HFFc6 (cell line): ENCODE measurements around the gene SLC37A3. TPM values are rescaled to one million over a fixed set of nuclear protein-coding genes. Genes with fewer than 3 reads are reported as not detected.
"Not testable (repeated sequence)": the region's sequence is repeated elsewhere in the genome, so short reads cannot be mapped to it uniquely, and the experiment has no call there.

Experiments used
- DNase-seq: peaks from one replicate; pipeline ENCODE4 v3.0.0-alpha.2; 2018
- H3K27ac Mint-ChIP-seq: 2 replicates; pipeline ENCODE4 v1.8.0; 2020; ENCODE audit warnings: mild to moderate bottlenecking, mixed read lengths
- H3K27me3 Mint-ChIP-seq: 2 replicates; pipeline ENCODE4 v1.8.0; 2021; ENCODE audit warnings: mild to moderate bottlenecking, moderate library complexity, mixed read lengths; ENCODE audit not compliant: insufficient read depth
- H3K36me3 Mint-ChIP-seq: 2 replicates; pipeline ENCODE4 v1.8.0; 2021; ENCODE audit warnings: low read depth, mixed read lengths
- H3K4me1 Mint-ChIP-seq: 2 replicates; pipeline ENCODE4 v1.8.0; 2020; ENCODE audit warnings: low read depth, mixed read lengths
- H3K4me3 Mint-ChIP-seq: 2 replicates; pipeline ENCODE4 v1.8.0; 2020; ENCODE audit warnings: mild to moderate bottlenecking, moderate library complexity, mixed read lengths
- H3K9me3 Mint-ChIP-seq: 2 replicates; pipeline ENCODE4 v1.8.0; 2020; ENCODE audit warnings: mild to moderate bottlenecking, mixed read lengths
- CTCF ChIP-seq: fragments of 200-600 bp; sonication (generic); IDR thresholded peaks from 2 replicates; pipeline ENCODE4 v1.5.0; 2021; ENCODE audit warnings: antibody characterized with exemption, mild to moderate bottlenecking
- total RNA-seq, 6 experiments: library from RNA; stranded (reverse); fragmentation: NEBNext Ultra II Directional; extraction: Animal tissue kit (Norgen Biotek cat#: 25700); gene quantifications; 2 replicates in 1 of 6; 3 replicates in 5 of 6; pipeline ENCODE4 v1.2.3, GENCODE V29; 2021

Gene SLC37A3
- total RNA-seq, 6 experiments from 2014 or later: 26.3 to 32.8 (median 27.1) TPM

DNA sequence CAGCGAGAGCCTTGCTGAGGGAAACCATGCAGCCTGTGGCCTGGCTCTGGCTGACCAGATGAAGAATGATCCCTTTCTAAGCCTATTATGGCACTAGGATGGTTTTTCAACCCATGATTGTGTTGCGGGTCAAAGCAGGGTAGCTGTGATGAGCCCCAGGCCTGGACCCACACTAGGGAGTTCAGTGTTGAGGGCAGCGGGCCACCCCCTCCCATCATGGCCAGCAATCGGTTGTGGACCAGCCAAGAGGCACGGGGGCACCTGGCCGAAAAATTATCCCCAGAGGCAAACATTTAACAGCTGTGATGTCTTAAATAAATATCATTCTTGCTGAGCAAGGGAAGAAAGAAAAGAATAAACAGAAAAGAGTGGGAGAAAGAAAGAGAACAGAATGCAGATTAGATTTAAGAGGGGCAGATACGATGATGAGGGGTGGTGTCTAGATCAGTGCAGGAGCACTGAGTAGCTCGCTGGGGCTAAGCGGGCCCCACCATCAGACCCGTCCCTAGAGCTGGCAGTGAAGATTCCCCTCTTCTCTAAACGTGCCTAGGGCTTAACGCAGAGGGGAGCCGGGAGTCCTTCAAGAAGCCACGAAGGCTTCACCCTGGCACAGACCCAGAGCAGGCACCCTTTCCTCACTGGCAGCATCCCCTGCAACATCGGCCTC, 82.7 kb downstream of the SLC37A3 start:
- Mint-ChIP-seq H3K36me3 (peaks cover 12% of the 10 kb centered on the region; the same call in 1 of the 2 replicates), H3K27ac (peak overlapping the region; percentile 90), H3K4me3 (peak overlapping the region; percentile 86), H3K27me3 (peaks cover 3% of the 10 kb centered on the region; the same call in 1 of the 2 replicates), H3K9me3 (peaks cover 10% of the 10 kb centered on the region; the same call in 1 of the 2 replicates), H3K4me1 (peaks cover 23% of the 10 kb centered on the region)
- no peak for TF ChIP-seq CTCF
- DNase-seq: no peak

DNA sequence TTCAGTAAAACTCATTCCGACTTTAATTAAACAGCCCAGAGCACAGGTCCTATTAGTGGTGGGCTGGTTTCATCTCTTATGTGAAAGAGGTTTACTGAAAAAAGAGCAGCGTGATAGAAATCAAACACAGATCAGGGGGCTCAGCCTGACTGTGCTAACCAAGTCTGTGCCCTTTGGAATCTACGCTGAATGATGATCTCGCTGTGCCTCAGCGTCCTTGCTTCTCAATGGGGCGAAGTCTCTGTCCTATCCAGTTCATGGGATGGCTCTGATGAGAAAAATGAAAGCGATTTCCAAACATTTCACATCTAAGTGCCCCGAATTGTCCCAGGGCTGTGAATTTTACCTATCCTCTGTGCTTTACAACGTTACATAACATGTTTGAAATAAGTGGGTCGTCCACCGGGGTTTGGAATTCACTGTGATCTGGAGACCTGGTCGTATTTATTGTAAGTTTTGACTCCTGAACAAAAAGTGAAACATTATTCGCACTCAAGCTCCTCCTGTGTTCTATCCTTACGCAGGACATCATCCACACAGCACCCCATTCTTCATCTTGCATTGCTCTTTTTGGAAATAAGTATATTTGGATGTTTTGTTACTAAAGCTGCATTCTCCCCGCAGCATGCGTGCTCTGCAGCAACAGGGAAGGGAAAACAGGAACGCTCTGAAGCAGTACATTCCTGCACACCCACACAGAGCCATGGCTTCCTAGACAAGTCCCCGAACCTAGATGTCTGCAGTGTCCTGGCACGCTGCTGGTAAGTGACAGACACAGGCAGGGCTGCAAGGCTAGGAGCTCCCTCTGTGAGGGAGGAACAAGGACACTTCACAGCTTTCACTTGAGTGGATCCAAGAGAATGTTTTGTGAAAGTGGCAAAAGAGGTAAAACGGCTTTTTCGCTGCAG, 83.5 kb downstream of the SLC37A3 start:
- peaks cover 12% of the 10 kb centered on the region; the same call in 1 of the 2 replicates for H3K36me3 Mint-ChIP-seq
- H3K9me3 Mint-ChIP-seq: peaks cover 10% of the 10 kb centered on the region; the same call in 1 of the 2 replicates
- no peak for DNase-seq
- H3K27ac Mint-ChIP-seq: no peak overlapping the region
- peaks cover 7% of the 10 kb centered on the region for H3K27me3 Mint-ChIP-seq
- H3K4me1 Mint-ChIP-seq: peaks cover 27% of the 10 kb centered on the region
- no peak for TF ChIP-seq CTCF
- no peak overlapping the region for H3K4me3 Mint-ChIP-seq

- no peak for TF ChIP-seq CTCF
- Mint-ChIP-seq H3K4me1 (peaks cover 27% of the 10 kb centered on the region), H3K9me3 (peaks cover 10% of the 10 kb centered on the region; the same call in 1 of the 2 replicates), H3K36me3 (peaks cover 12% of the 10 kb centered on the region; the same call in 1 of the 2 replicates), H3K27me3 (peaks cover 10% of the 10 kb centered on the region), H3K4me3 (no peak overlapping the region), H3K27ac (no peak overlapping the region)
- DNase-seq: no peak
Measured at GRCh38 chr7:140312141-140312846, 86.0 kb downstream of the SLC37A3 start.

GRCh38 chr7:140311128-140311527, 87.2 kb downstream of the SLC37A3 start:
- H3K4me3 Mint-ChIP-seq, H3K27ac Mint-ChIP-seq, DNase-seq: not testable (repeated sequence)
- Mint-ChIP-seq H3K9me3 (peaks cover 10% of the 10 kb centered on the region; the same call in 1 of the 2 replicates), H3K27me3 (peaks cover 15% of the 10 kb centered on the region), H3K36me3 (peaks cover 12% of the 10 kb centered on the region; the same call in 1 of the 2 replicates), H3K4me1 (peaks cover 17% of the 10 kb centered on the region)

DNA sequence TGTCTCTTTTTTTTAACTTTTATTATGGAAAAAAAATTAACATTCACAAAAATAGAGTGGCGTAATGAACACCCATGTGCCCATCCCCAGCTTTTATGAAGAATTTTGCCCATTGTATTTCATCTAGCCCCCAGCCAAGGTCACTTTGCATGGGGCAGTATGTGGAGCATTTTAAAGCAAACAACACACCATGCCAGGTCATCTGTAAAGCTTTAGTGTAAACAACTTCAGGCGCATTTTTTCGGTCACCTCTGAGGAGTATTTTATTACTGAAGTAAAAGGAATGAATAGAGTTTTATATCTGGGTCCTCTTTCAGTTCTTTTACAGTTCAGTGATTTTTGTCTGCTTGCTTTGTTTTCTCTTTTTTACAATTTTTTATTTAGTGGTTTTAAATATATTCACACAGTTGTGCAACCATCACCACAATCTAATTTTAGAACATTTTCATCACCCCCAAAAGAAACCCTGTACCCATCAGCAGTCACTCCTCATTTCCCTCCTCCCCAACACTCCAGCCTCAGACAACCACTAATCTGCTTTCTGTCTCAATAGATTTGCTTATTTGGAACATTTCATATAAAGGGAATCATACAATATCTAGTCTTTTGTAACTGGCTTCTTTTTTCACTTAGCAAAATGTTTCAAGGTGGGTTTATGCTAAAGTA, 87.9 kb downstream of the SLC37A3 start:
- Mint-ChIP-seq H3K9me3 (peaks cover 10% of the 10 kb centered on the region; the same call in 1 of the 2 replicates), H3K36me3 (peaks cover 12% of the 10 kb centered on the region; the same call in 1 of the 2 replicates), H3K27me3 (peaks cover 18% of the 10 kb centered on the region), H3K4me1 (peaks cover 11% of the 10 kb centered on the region), H3K27ac (no peak overlapping the region), H3K4me3 (no peak overlapping the region)
- no peak for TF ChIP-seq CTCF
- no peak for DNase-seq
